Naive thymus-derived CD4-positive, alpha-beta T cell (primary cell): ENCODE measurements around the gene PFKP. TPM values are rescaled to one million over a fixed set of nuclear protein-coding genes. Genes with fewer than 3 reads are reported as not detected.
A peak's percentile ranks its signal among the peaks of the same experiment; 100 is the strongest.

Experiments used
- ATAC-seq: fragments of 150-1000 bp; cut with Tn5 transposase; 2 replicates; pipeline ENCODE4 v1.10.0; 2021; ENCODE audit warnings: mild to moderate bottlenecking, moderate library complexity
- CTCF ChIA-PET: fragments of 350-600 bp; sonication (Branson Sonifier 250); formaldehyde crosslinking; loops from one replicate; lab custom pipeline; 2021; ENCODE audit warnings: antibody characterized with exemption; lab: Charles Lee
- POLR2A ChIA-PET: fragments of 350-600 bp; sonication (Branson Sonifier 250); formaldehyde crosslinking; loops from one replicate; lab custom pipeline; 2021; ENCODE audit warnings: antibody characterized with exemption, inconsistent platforms; lab: Charles Lee
- DNase-seq, 9 donors: peaks; one replicate each; pipeline versions ENCODE4 v3.0.0 to v3.0.0-alpha.2; 2020 to 2022; ENCODE audit warnings: mixed read lengths in 1 of 9
- H3K27ac ChIP-seq: one replicate; pipeline ENCODE4 v1.7.0; 2013; ENCODE audit warnings: mild to moderate bottlenecking, low read depth, low read length, moderate library complexity
- H3K27me3 ChIP-seq, 2 donors: one replicate each; pipeline ENCODE4 v1.7.0; 2013; ENCODE audit warnings: low read length in 2 of 2, mild to moderate bottlenecking in 2 of 2, moderate library complexity in 2 of 2; ENCODE audit not compliant: control insufficient read depth in 2 of 2, insufficient read depth in 2 of 2
- H3K36me3 ChIP-seq, 3 experiments: 1 replicate in 2 of 3; 2 replicates in 1 of 3; pipeline ENCODE4 v1.7.0; 2013; ENCODE audit warnings: low read length in 3 of 3, mild to moderate bottlenecking in 3 of 3, moderate library complexity in 1 of 3; ENCODE audit not compliant: insufficient read depth in 3 of 3, control insufficient read depth in 2 of 3
- H3K4me1 ChIP-seq, 2 donors: one replicate each; pipeline ENCODE4 v1.7.0; 2013; ENCODE audit warnings: low read length in 2 of 2, mild to moderate bottlenecking in 2 of 2, moderate library complexity in 1 of 2; ENCODE audit not compliant: control insufficient read depth in 2 of 2, insufficient read depth in 2 of 2
- H3K4me3 ChIP-seq: 2 replicates; pipeline ENCODE4 v1.7.0; 2013; ENCODE audit warnings: mild to moderate bottlenecking, low read length
- H3K9me3 ChIP-seq, 3 experiments: 1 replicate in 2 of 3; 2 replicates in 1 of 3; pipeline ENCODE4 v1.7.0; 2013; ENCODE audit warnings: low read length in 3 of 3; ENCODE audit not compliant: control insufficient read depth in 2 of 3
- H3K27ac Mint-ChIP-seq, 9 donors: one replicate each; pipeline ENCODE4 v1.8.0; 2020 to 2022; ENCODE audit warnings: mixed read lengths in 9 of 9, mild to moderate bottlenecking in 8 of 9, moderate library complexity in 5 of 9, inconsistent platforms in 2 of 9
- H3K27me3 Mint-ChIP-seq, 5 donors: one replicate each; pipeline ENCODE4 v1.8.0; 2021 to 2022; ENCODE audit warnings: mixed read lengths in 5 of 5, mild to moderate bottlenecking in 1 of 5
- H3K36me3 Mint-ChIP-seq, 5 donors: one replicate each; pipeline ENCODE4 v1.8.0; 2020 to 2022; ENCODE audit warnings: mixed read lengths in 5 of 5, mild to moderate bottlenecking in 3 of 5, inconsistent platforms in 1 of 5
- H3K4me1 Mint-ChIP-seq, 7 donors: one replicate each; pipeline ENCODE4 v1.8.0; 2020 to 2022; ENCODE audit warnings: mixed read lengths in 7 of 7, mild to moderate bottlenecking in 3 of 7, inconsistent platforms in 1 of 7
- H3K4me3 Mint-ChIP-seq, 10 donors: one replicate each; pipeline ENCODE4 v1.8.0; 2020 to 2022; ENCODE audit warnings: mild to moderate bottlenecking in 10 of 10, mixed read lengths in 10 of 10, moderate library complexity in 6 of 10, inconsistent platforms in 2 of 10
- H3K9me3 Mint-ChIP-seq, 11 donors: one replicate each; pipeline ENCODE4 v1.8.0; 2020 to 2022; ENCODE audit warnings: mixed read lengths in 11 of 11, mild to moderate bottlenecking in 4 of 11, inconsistent platforms in 1 of 11, moderate library complexity in 1 of 11
- intact Hi-C, 2 donors: fragments of 100-400 bp; cut with micrococcal nuclease; formaldehyde crosslinking; loops; one replicate each; pipeline ENCODE4 v1.15.1; 2023
- polyA plus RNA-seq, 2 donors: library from polyadenylated mRNA; unstranded; fragments of 300-500 nt; fragmentation: Illumina TruSeq; gene quantifications; one replicate each; pipeline ENCODE4 v1.2.3, GENCODE V29; 2021
- total RNA-seq, 6 experiments: library from RNA in 5 of 6; stranded (reverse) in 5 of 6; gene quantifications; 1 replicate in 5 of 6; 2 replicates in 1 of 6; pipeline ENCODE4 v1.2.3 and lab custom pipeline; 2021 to 2026

Gene PFKP
- total and polyA plus RNA-seq, 7 experiments from 2014 or later = 23.8 to 219 (median 44.9) TPM

- H3K36me3 Mint-ChIP-seq = peaks cover 10 to 80% (median 28%) of the 10 kb centered on the region in 5 donors
- POLR2A ChIA-PET = no interaction called here
Observed at GRCh38 chr10:3148041-3148440, 80.7 kb downstream of the PFKP start.

DNA sequence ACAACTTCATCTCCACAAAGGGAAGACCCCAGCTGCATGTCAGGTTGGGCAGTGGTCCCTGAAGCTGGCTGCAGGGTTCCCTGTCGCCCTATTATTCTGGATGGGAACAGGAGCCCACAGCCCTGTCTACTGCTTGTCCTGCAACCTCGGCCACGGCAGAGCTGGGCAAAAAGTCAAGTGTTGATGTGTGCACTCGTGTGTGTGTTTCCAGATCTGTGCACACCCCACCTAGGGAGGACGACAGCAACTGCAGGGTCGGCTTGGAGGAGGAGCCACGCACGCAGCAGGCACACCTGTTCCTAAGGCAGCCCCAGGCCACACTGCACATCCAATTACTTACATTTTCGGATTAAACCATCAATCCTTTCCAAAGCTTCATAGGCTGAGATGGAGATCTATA is 81.6 kb downstream of the PFKP start:
- H3K9me3 Mint-ChIP-seq = no peaks in the 10 kb centered on the region
- Histone ChIP-seq H3K9me3 (no peaks in the 10 kb centered on the region), H3K27ac (no peak overlapping the region), H3K36me3 (peaks cover 15 to 98% (median 21%) of the 10 kb centered on the region in 3 experiments), H3K4me1 (no peaks in the 10 kb centered on the region), H3K4me3 (no peak overlapping the region), H3K27me3 (no peaks in the 10 kb centered on the region)
- DNase-seq (no peak), ATAC-seq (no peak)
- H3K27me3 Mint-ChIP-seq = no peaks in the 10 kb centered on the region
- intact Hi-C loops = no loop called here
- POLR2A ChIA-PET = no interaction called here
- no peak overlapping the region for H3K27ac Mint-ChIP-seq
- H3K36me3 Mint-ChIP-seq = peaks cover 13 to 81% (median 26%) of the 10 kb centered on the region in 5 donors
- CTCF ChIA-PET = no interaction called here
- no peak overlapping the region for H3K4me3 Mint-ChIP-seq
- H3K4me1 Mint-ChIP-seq = peaks cover 0 to 2% (median 0%) of the 10 kb centered on the region in 7 donors

More at GRCh38 chr10:3148041-3148440, 80.7 kb downstream of the PFKP start:
- Histone ChIP-seq H3K27ac (no peak overlapping the region), H3K36me3 (peaks cover 12 to 98% (median 21%) of the 10 kb centered on the region in 3 experiments), H3K4me3 (no peak overlapping the region), H3K9me3 (no peaks in the 10 kb centered on the region), H3K4me1 (no peaks in the 10 kb centered on the region), H3K27me3 (no peaks in the 10 kb centered on the region)
- DNase-seq (no peak), ATAC-seq (no peak)
- intact Hi-C loops = no loop called here
- no peak overlapping the region for H3K4me3 Mint-ChIP-seq
- H3K9me3 Mint-ChIP-seq = no peaks in the 10 kb centered on the region
- peaks cover 0 to 2% (median 0%) of the 10 kb centered on the region in 7 donors for H3K4me1 Mint-ChIP-seq
- no peaks in the 10 kb centered on the region for H3K27me3 Mint-ChIP-seq
- H3K27ac Mint-ChIP-seq = peak overlapping the region in 1 of 9 donors; percentile 36
- CTCF ChIA-PET = no interaction called here

DNA sequence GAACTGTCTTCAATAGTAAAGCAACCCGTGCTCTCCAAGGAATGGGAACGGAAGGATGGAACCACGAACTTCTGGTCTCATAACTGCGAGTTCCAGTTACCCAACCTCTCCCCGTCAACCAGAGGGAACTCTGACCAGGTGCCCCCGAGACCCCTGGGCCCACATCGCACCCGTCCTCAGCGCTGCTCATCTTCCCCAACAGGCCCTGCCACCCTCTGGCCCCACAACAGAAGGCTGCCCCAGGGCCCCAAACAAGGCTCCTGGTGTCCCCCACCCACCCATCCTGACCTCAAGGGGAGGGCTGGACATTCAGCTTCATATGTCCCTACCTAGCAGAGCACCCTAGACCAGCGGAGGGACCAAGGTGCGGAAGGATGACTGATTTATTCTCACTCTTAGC is 82.6 kb downstream of the PFKP start:
- ChIA-PET POLR2A (no interaction called here), CTCF (no interaction called here)
- Mint-ChIP-seq H3K36me3 (peaks cover 13 to 84% (median 31%) of the 10 kb centered on the region in 5 donors), H3K27ac (no peak overlapping the region), H3K27me3 (no peaks in the 10 kb centered on the region), H3K4me3 (no peak overlapping the region), H3K9me3 (no peaks in the 10 kb centered on the region), H3K4me1 (peaks cover 0 to 2% (median 0%) of the 10 kb centered on the region in 7 donors)
- H3K27ac ChIP-seq = no peak overlapping the region
- H3K4me1 ChIP-seq = no peaks in the 10 kb centered on the region
- no peak for ATAC-seq
- H3K27me3 ChIP-seq = no peaks in the 10 kb centered on the region
- DNase-seq = no peak
- H3K4me3 ChIP-seq = no peak overlapping the region
- no peaks in the 10 kb centered on the region for H3K9me3 ChIP-seq
- intact Hi-C loops = no loop called here
- peaks cover 21 to 99% (median 22%) of the 10 kb centered on the region in 3 experiments for H3K36me3 ChIP-seq

DNA sequence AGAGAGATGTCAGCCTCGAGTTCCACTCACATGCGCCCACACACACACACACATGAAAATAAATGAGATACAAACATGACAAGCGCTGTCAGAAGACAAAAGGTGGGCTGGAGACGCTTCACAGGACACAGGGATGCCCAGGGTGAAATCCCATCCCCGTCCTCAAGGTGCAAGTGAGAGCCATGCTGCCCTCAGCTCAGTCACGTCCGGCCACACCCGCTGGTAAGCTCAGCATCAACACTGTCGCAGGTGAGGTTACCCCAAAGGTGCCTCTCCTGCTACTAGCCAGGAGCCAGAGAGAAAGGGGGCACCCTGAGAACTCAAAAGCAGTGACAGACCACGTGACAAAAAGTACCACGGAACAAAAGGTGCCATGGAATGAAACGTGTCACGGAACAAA is 83.0 kb downstream of the PFKP start:
- Mint-ChIP-seq H3K9me3 (no peaks in the 10 kb centered on the region), H3K27me3 (no peaks in the 10 kb centered on the region), H3K4me1 (peaks cover 0 to 2% (median 0%) of the 10 kb centered on the region in 7 donors), H3K36me3 (peaks cover 14 to 84% (median 35%) of the 10 kb centered on the region in 5 donors), H3K27ac (no peak overlapping the region), H3K4me3 (no peak overlapping the region)
- ATAC-seq (no peak), DNase-seq (no peak)
- no peaks in the 10 kb centered on the region for H3K27me3 ChIP-seq
- no peaks in the 10 kb centered on the region for H3K4me1 ChIP-seq
- CTCF ChIA-PET = no interaction called here
- H3K4me3 ChIP-seq = no peak overlapping the region
- POLR2A ChIA-PET = no interaction called here
- H3K27ac ChIP-seq = no peak overlapping the region
- peaks cover 21 to 99% (median 22%) of the 10 kb centered on the region in 3 experiments for H3K36me3 ChIP-seq
- intact Hi-C loops = no loop called here
- H3K9me3 ChIP-seq = no peaks in the 10 kb centered on the region

- peaks cover 17 to 84% (median 37%) of the 10 kb centered on the region in 5 donors for H3K36me3 Mint-ChIP-seq
Observed at GRCh38 chr10:3150961-3151360, 83.6 kb downstream of the PFKP start.

DNA sequence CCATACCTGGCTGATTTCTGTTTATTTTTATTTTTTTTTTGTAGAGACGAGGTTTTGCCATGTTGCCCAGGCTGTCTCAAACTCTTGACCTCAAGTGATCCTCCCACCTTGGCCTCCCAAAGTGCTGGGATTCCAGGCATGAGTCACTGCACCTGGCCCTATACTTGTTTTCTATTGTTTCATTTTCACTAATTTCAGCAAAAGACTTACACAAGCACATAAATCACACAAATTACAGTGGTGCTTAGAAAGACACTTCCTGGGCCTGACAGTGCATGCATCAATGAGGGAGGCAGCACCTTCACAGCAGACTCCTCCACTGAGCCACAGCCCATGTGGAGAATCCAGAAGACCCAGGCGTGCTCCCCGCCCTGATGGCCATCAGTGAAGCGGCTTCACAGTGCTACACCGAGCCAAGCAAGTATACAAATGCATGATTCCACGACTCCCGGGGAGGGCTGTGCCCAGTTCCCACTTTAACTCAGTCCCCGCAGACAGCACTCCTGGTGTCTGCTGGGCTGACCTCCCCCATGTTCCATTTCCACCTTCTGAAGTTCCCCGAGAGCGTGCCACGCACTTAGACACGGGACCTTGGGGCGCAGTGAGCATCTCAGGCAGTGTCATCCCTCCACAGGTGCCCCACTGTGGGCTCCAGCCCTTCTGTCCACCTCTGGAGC is 84.7 kb downstream of the PFKP start:
- H3K27me3 ChIP-seq = no peaks in the 10 kb centered on the region
- CTCF ChIA-PET = no interaction called here
- no peak overlapping the region for H3K4me3 Mint-ChIP-seq
- H3K27me3 Mint-ChIP-seq = no peaks in the 10 kb centered on the region
- no peaks in the 10 kb centered on the region for H3K9me3 Mint-ChIP-seq
- H3K27ac Mint-ChIP-seq = peak overlapping the region in 3 of 9 donors; percentile 19 to 56 (median 42)
- ATAC-seq (no peak), DNase-seq (no peak)
- no peak overlapping the region for H3K27ac ChIP-seq
- H3K4me1 ChIP-seq = no peaks in the 10 kb centered on the region
- intact Hi-C loops = no loop called here
- peaks cover 18 to 94% (median 26%) of the 10 kb centered on the region in 3 experiments for H3K36me3 ChIP-seq
- no peaks in the 10 kb centered on the region for H3K9me3 ChIP-seq
- H3K4me3 ChIP-seq = no peak overlapping the region
- H3K36me3 Mint-ChIP-seq = peaks cover 17 to 81% (median 34%) of the 10 kb centered on the region in 5 donors
- peaks cover 0 to 2% (median 0%) of the 10 kb centered on the region in 7 donors for H3K4me1 Mint-ChIP-seq
- POLR2A ChIA-PET = no interaction called here

More at GRCh38 chr10:3150961-3151360, 83.6 kb downstream of the PFKP start:
- Histone ChIP-seq H3K27me3 (no peaks in the 10 kb centered on the region), H3K9me3 (no peaks in the 10 kb centered on the region), H3K4me3 (no peak overlapping the region), H3K36me3 (peaks cover 20 to 99% (median 26%) of the 10 kb centered on the region in 3 experiments), H3K27ac (no peak overlapping the region), H3K4me1 (no peaks in the 10 kb centered on the region)
- Mint-ChIP-seq H3K4me1 (peaks cover 0 to 2% (median 0%) of the 10 kb centered on the region in 7 donors), H3K27me3 (no peaks in the 10 kb centered on the region), H3K27ac (peak overlapping the region in 1 of 9 donors; percentile 14), H3K9me3 (no peaks in the 10 kb centered on the region), H3K4me3 (no peak overlapping the region)
- DNase-seq (no peak), ATAC-seq (no peak)
- intact Hi-C loops = no loop called here
- ChIA-PET POLR2A (no interaction called here), CTCF (no interaction called here)

DNA sequence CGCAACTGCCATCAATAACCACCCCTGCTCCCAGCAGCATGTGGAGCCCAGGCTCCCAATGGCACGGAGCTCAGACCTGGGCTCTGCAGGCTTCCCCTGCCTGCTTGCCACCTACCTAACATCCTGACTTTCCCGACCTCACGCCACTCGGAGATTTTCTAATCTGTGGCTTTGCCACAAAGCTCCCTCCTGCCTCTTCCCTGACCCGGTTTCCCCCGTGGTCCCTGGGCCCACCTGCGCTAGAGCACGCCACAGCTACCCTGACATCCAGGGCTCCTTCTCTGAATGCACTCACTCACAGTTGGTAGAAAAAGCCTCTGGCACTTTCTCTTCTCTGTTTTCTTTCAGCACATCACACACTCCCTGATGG is 85.2 kb downstream of the PFKP start:
- DNase-seq (no peak), ATAC-seq (no peak)
- Mint-ChIP-seq H3K9me3 (no peaks in the 10 kb centered on the region), H3K36me3 (peaks cover 16 to 80% (median 36%) of the 10 kb centered on the region in 5 donors), H3K4me3 (no peak overlapping the region), H3K27me3 (no peaks in the 10 kb centered on the region), H3K4me1 (peaks cover 0 to 2% (median 0%) of the 10 kb centered on the region in 7 donors), H3K27ac (peak overlapping the region in 2 of 9 donors; percentile 39 to 42)
- H3K36me3 ChIP-seq = peaks cover 18 to 94% (median 26%) of the 10 kb centered on the region in 3 experiments
- no peaks in the 10 kb centered on the region for H3K27me3 ChIP-seq
- ChIA-PET CTCF (interaction anchor here (0.7 kb wide), 1 partner anchor 1744 kb away, joined by 3 read pairs; no protein-coding TSS in a partner anchor), POLR2A (no interaction called here)
- intact Hi-C loops = no loop called here
- H3K9me3 ChIP-seq = no peaks in the 10 kb centered on the region
- H3K4me3 ChIP-seq = no peak overlapping the region
- H3K27ac ChIP-seq = no peak overlapping the region
- H3K4me1 ChIP-seq = no peaks in the 10 kb centered on the region
